Uterus (tissue), 4 donors: ENCODE measurements around the gene FLNA. TPM values are rescaled to one million over a fixed set of nuclear protein-coding genes. Genes with fewer than 3 reads are reported as not detected.

Source experiments
- DNase-seq, 2 donors: peaks; one replicate each; pipeline ENCODE4 v3.0.0-alpha.2; 2019 to 2020
- H3K27ac ChIP-seq, 2 donors: fragments of 200-600 bp; sonication (generic); 1 replicate in 1 of 2; 2 replicates in 1 of 2; pipeline ENCODE4 v1.5.1; 2016 to 2018
- H3K27me3 ChIP-seq, 2 donors: fragments of 200-600 bp; sonication (generic); one replicate each; pipeline ENCODE4 v1.5.1; 2018 to 2019; ENCODE audit warnings: control low read depth in 1 of 2
- H3K36me3 ChIP-seq, 2 donors: fragments of 200-600 bp; sonication (generic); one replicate each; pipeline ENCODE4 v1.5.1; 2019; ENCODE audit warnings: control low read depth in 1 of 2
- H3K4me1 ChIP-seq, 2 donors: fragments of 200-600 bp; sonication (generic); one replicate each; pipeline ENCODE4 v1.5.1; 2018 to 2019; ENCODE audit warnings: control low read depth in 1 of 2
- H3K4me3 ChIP-seq, 2 donors: fragments of 200-600 bp; sonication (generic); 1 replicate in 1 of 2; 2 replicates in 1 of 2; pipeline ENCODE4 v1.5.1; 2018 to 2019; ENCODE audit warnings: mild to moderate bottlenecking in 1 of 2
- H3K9me3 ChIP-seq, 2 donors: fragments of 200-600 bp; sonication (generic); one replicate each; pipeline ENCODE4 v1.5.1; 2019; ENCODE audit warnings: control low read depth in 1 of 2
- CTCF ChIP-seq, 4 experiments: fragments of 200-600 bp in 2 of 4; fragments of 450-650 bp in 2 of 4; sonication (generic) in 2 of 4; IDR thresholded peaks; one replicate each; pipeline ENCODE4 v1.5.1; 2016 to 2019; ENCODE audit warnings: antibody characterized with exemption in 4 of 4, mild to moderate bottlenecking in 2 of 4, moderate library complexity in 1 of 4
- POLR2A ChIP-seq, 2 donors: fragments of 450-650 bp; IDR thresholded peaks; one replicate each; pipeline ENCODE4 v1.6.1; 2016; ENCODE audit warnings: antibody characterized with exemption in 2 of 2, mild to moderate bottlenecking in 1 of 2, moderate library complexity in 1 of 2
- intact Hi-C: fragments of 100-400 bp; cut with DNase I; formaldehyde crosslinking; loops from one replicate; pipeline ENCODE4 v1.15.1; 2023; ENCODE audit warnings: low total_unique reads
- total RNA-seq, 4 donors: library from RNA; depleted of rRNA in 3 of 4; stranded (reverse); fragments of >200 nt in 3 of 4; gene quantifications; one replicate each; pipeline versions ENCODE4 v1.1.0 to v1.2.4, GENCODE V29; 2014 to 2023
- donor health status: DM: yes; HTN: yes; CAD: no.

Gene FLNA
- total RNA-seq, 4 donors from 2014 or later: 1,067 to 4,271 (median 2,911) TPM

GRCh38 chrX:154379569-154379951 is 5.1 kb upstream of the FLNA start:
- peak overlapping the region; percentile 95 to 97 for H3K27ac ChIP-seq
- peak overlapping the region; percentile 59 to 65 for H3K4me3 ChIP-seq
- no peaks in the 10 kb centered on the region for H3K9me3 ChIP-seq
- TF ChIP-seq POLR2A (IDR thresholded peaks at IDR 0.05): no peak
- TF ChIP-seq CTCF (IDR thresholded peaks at IDR 0.05): no peak
- no peak for DNase-seq
- H3K27me3 ChIP-seq: no peaks in the 10 kb centered on the region
- H3K4me1 ChIP-seq: no peaks in the 10 kb centered on the region
- intact Hi-C loops: no loop called here
- H3K36me3 ChIP-seq: no peaks in the 10 kb centered on the region

GRCh38 chrX:154378799-154379568 is 4.5 kb upstream of the FLNA start, which contains the start of gene EMD:
EMD (plus strand) TSS chrX:154379295; CDS start chrX:154379485, 190 bp downstream.
- Histone ChIP-seq H3K27me3 (no peaks in the 10 kb centered on the region), H3K36me3 (no peaks in the 10 kb centered on the region), H3K9me3 (no peaks in the 10 kb centered on the region), H3K27ac (peak within 1 kb of the TSS; percentile 97 to 98), H3K4me1 (no peaks in the 10 kb centered on the region), H3K4me3 (peak within 1 kb of the TSS; percentile 59 to 65)
- peak; percentile 96 to 98 for DNase-seq
- intact Hi-C loops: no loop called here
- TF ChIP-seq POLR2A (IDR thresholded peaks at IDR 0.05): peak; percentile 84 to 94
- TF ChIP-seq CTCF (IDR thresholded peaks at IDR 0.05): peak in 1 of 4 experiments; percentile 20

GRCh38 chrX:154378059-154378798 is 3.8 kb upstream of the FLNA start:
- DNase-seq: peak in 1 of 2 donors; percentile 73
- Histone ChIP-seq H3K27me3 (no peaks in the 10 kb centered on the region), H3K27ac (peak overlapping the region; percentile 95 to 98), H3K4me1 (no peaks in the 10 kb centered on the region), H3K4me3 (peak overlapping the region; percentile 33 to 40), H3K9me3 (no peaks in the 10 kb centered on the region), H3K36me3 (no peaks in the 10 kb centered on the region)
- TF ChIP-seq CTCF (IDR thresholded peaks at IDR 0.05) (no peak), POLR2A (IDR thresholded peaks at IDR 0.05) (peak; percentile 88 to 97)
- intact Hi-C loops: no loop called here

GRCh38 chrX:154376774-154377173 is 2.3 kb upstream of the FLNA start:
- intact Hi-C loops: no loop called here
- Histone ChIP-seq H3K4me3 (no peak overlapping the region), H3K27me3 (no peaks in the 10 kb centered on the region), H3K9me3 (no peaks in the 10 kb centered on the region), H3K27ac (peak overlapping the region; percentile 95 to 98), H3K4me1 (no peaks in the 10 kb centered on the region), H3K36me3 (no peaks in the 10 kb centered on the region)
- DNase-seq: peak; percentile 74 to 90
- TF ChIP-seq CTCF (IDR thresholded peaks at IDR 0.05): no peak
- TF ChIP-seq POLR2A (IDR thresholded peaks at IDR 0.05): peak in 1 of 2 donors; percentile 12

GRCh38 chrX:154375156-154375504 is 696 bp upstream of the FLNA start:
- peak overlapping the region; percentile 22 to 64 for H3K4me3 ChIP-seq
- intact Hi-C loops: no loop called here

More at GRCh38 chrX:154375156-154375504, 696 bp upstream of the FLNA start:
- no peaks in the 10 kb centered on the region for H3K27me3 ChIP-seq
- no peaks in the 10 kb centered on the region for H3K36me3 ChIP-seq
- peak overlapping the region; percentile 95 to 98 for H3K27ac ChIP-seq
- H3K9me3 ChIP-seq: no peaks in the 10 kb centered on the region
- no peak for DNase-seq
- no peak for TF ChIP-seq CTCF (IDR thresholded peaks at IDR 0.05)
- TF ChIP-seq POLR2A (IDR thresholded peaks at IDR 0.05): no peak
- no peaks in the 10 kb centered on the region for H3K4me1 ChIP-seq
